Panc1 (cell line): Measurements from ENCODE around the gene RAB22A. TPM values are rescaled to one million over a fixed set of nuclear protein-coding genes. Genes with fewer than 3 reads are reported as not detected.
A peak's percentile ranks its signal among the peaks of the same experiment; 100 is the strongest.

Experiments used
- ATAC-seq: fragments of 200-7000 bp; cut with Tn5 transposase; 2 replicates; pipeline ENCODE4 v1.9.1; 2020; ENCODE audit warnings: mild to moderate bottlenecking, moderate library complexity
- BruUV-seq: library from RNA; stranded (reverse); fragments of 400-500 nt; replicated peaks from 2 replicates; lab custom pipeline; 2021; lab: Mats Ljungman, UMichigan
- CTCF ChIA-PET: fragments of 300-600 bp; sonication (Branson Sonifier 250); formaldehyde crosslinking; loops from one replicate; lab custom pipeline; 2022; ENCODE audit warnings: antibody characterized with exemption; lab: Charles Lee
- POLR2A ChIA-PET: fragments of 300-600 bp; sonication (Branson Sonifier 250); formaldehyde crosslinking; loops from one replicate; lab custom pipeline; 2022; ENCODE audit warnings: antibody characterized with exemption; lab: Charles Lee
- DNase-seq: peaks from one replicate; pipeline ENCODE4 v3.0.0-alpha.2; 2010; ENCODE audit warnings: low read depth, low spot score
- H3K27ac ChIP-seq: 2 replicates; pipeline ENCODE4 v1.5.1; 2011; ENCODE audit warnings: mild to moderate bottlenecking, low read length, inconsistent platforms
- H3K27me3 ChIP-seq: fragments of 200-500 bp; sonication (Bioruptor generic); 2 replicates; pipeline ENCODE4 v1.6.0; 2014; ENCODE audit warnings: low read length, inconsistent platforms; ENCODE audit not compliant: control insufficient read depth, insufficient read depth
- H3K36me3 ChIP-seq: fragments of 200-500 bp; sonication (Bioruptor generic); 2 replicates; pipeline ENCODE4 v1.5.1; 2014; ENCODE audit warnings: inconsistent platforms, mild to moderate bottlenecking, low read length, moderate library complexity; ENCODE audit not compliant: control insufficient read depth, insufficient read depth
- H3K4me1 ChIP-seq: 2 replicates; pipeline ENCODE4 v1.5.1; 2011; ENCODE audit warnings: inconsistent platforms, mild to moderate bottlenecking, low read length, moderate library complexity; ENCODE audit not compliant: control insufficient read depth, insufficient read depth
- H3K4me3 ChIP-seq, 2 experiments: 2 replicates each; pipeline ENCODE4 v1.5.1; 2011 to 2012; ENCODE audit warnings: low read depth in 2 of 2, low read length in 2 of 2, mild to moderate bottlenecking in 2 of 2, inconsistent platforms in 1 of 2, moderate library complexity in 1 of 2
- H3K9me3 ChIP-seq: fragments of 200-500 bp; sonication (Bioruptor generic); 2 replicates; pipeline ENCODE4 v1.5.1; 2014; ENCODE audit warnings: low read depth, mild to moderate bottlenecking, inconsistent platforms, low read length, moderate library complexity; ENCODE audit not compliant: control insufficient read depth, insufficient read depth
- CTCF ChIP-seq: fragments of 450-650 bp; IDR thresholded peaks from 2 replicates; pipeline ENCODE4 v1.5.1; 2017; ENCODE audit warnings: mild to moderate bottlenecking
- POLR2AphosphoS5 ChIP-seq: IDR thresholded peaks from 2 replicates; pipeline ENCODE4 v1.6.1; 2012; ENCODE audit warnings: mild to moderate bottlenecking, low read depth, low read length, moderate library complexity
- REST ChIP-seq, 2 experiments: IDR thresholded peaks; 2 replicates each; pipeline ENCODE4 v1.6.1; 2011 to 2012; ENCODE audit warnings: low read depth in 2 of 2, control low read depth in 1 of 2, low read length in 1 of 2, mild to moderate bottlenecking in 1 of 2, moderate library complexity in 1 of 2; ENCODE audit not compliant: insufficient read depth in 1 of 2
- SIN3A ChIP-seq: IDR thresholded peaks from 2 replicates; pipeline ENCODE4 v1.6.1; 2012; ENCODE audit warnings: low read depth, mild to moderate bottlenecking, low read length, moderate library complexity, borderline replicate concordance; ENCODE audit not compliant: insufficient read depth
- TCF7L2 ChIP-seq: IDR thresholded peaks from 2 replicates; pipeline ENCODE4 v1.6.1; 2011; ENCODE audit warnings: mild to moderate bottlenecking, low read depth, low read length, inconsistent platforms
- in situ Hi-C: cut with HindIII; loops from 2 replicates; pipeline ENCODE4 v1.10.0; 2016; ENCODE audit warnings: low sequenced_read_pairs, low pct_unique_long_range_greater_than_20kb
- intact Hi-C: fragments of 100-400 bp; cut with micrococcal nuclease; formaldehyde crosslinking; loops from one replicate; pipeline ENCODE4 v1.10.0; 2022; ENCODE audit not compliant: unreplicated experiment
- total RNA-seq: library from RNA; stranded (reverse); gene quantifications from one replicate; pipeline ENCODE4 v1.2.1, GENCODE V29; 2021; ENCODE audit not compliant: unreplicated experiment

RAB22A gene
- total RNA-seq, 1 experiment from 2014 or later: 21.1 TPM

DNA sequence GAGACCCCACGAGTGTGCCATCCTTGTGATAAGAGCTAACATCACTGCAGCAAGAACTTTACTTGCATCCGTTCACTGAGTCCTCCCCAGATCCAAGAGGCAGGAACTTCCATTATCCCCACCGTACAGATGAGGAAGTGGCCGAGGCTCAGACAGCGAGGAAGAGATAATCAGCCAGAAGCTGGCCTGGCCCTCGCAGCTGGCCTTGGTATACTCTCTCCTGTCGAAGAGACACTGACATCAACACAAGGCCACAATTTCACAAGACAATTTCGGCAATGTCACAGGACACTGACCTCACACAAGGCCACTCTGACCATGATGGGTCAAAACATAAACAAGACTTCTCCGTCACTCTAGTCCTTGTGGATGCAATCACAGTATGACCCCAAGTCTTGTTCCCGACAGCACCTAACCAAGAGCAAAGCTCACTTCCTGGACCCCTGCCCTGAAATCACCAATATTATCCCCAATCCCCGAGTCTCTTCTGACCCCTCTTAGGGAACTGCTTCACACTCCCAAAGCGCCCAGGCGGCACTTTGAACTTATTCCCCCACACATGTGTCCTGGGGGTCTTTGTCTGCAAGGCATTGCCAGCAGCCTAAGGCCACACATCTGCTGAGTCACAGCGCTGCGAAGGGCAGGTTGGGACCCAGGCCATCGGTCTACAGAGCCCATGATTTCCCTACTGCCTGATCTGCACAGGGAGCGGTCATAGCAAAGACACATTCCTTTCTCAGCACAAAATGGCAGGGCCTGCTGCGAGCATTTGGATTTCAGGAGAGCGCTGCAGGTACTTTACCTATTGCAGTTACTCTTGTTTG lies 64.7 kb downstream of the RAB22A start:
- intact Hi-C loops (no loop called here), in situ Hi-C loops (no loop called here)
- Histone ChIP-seq H3K27me3 (no peaks in the 10 kb centered on the region), H3K36me3 (no peaks in the 10 kb centered on the region), H3K27ac (no peak overlapping the region), H3K4me3 (no peak overlapping the region), H3K9me3 (no peaks in the 10 kb centered on the region), H3K4me1 (no peaks in the 10 kb centered on the region)
- BruUV-seq: no TSS peak
- no peak for DNase-seq
- CTCF ChIA-PET: no interaction called here
- ATAC-seq: peak; percentile 45; the same call in 1 of the 2 replicates
- no peak for TF ChIP-seq TCF7L2
- TF ChIP-seq REST (IDR thresholded peaks at IDR 0.05; ENCODE audit: insufficient read depth in 1 of 2, low read depth in 2 of 2, low read length in 1 of 2): no peak
- no peak for TF ChIP-seq CTCF
- no peak for TF ChIP-seq SIN3A
- TF ChIP-seq POLR2AphosphoS5: no peak
- POLR2A ChIA-PET: interaction anchor here (0.6 kb wide), 1 partner anchor 153 kb away, joined by 3 read pairs; no protein-coding TSS in a partner anchor

GRCh38 chr20:58374906-58375758 lies 65.6 kb downstream of the RAB22A start:
- BruUV-seq: no TSS peak
- in situ Hi-C loops: no loop called here
- POLR2A ChIA-PET: interaction anchor here (0.6 kb wide), 2 partner anchors 32 to 154 kb away, joined by 3 to 8 read pairs; no protein-coding TSS in a partner anchor

More at GRCh38 chr20:58374906-58375758, 65.6 kb downstream of the RAB22A start:
- Histone ChIP-seq H3K27ac (no peak overlapping the region), H3K9me3 (no peaks in the 10 kb centered on the region), H3K4me3 (no peak overlapping the region), H3K27me3 (no peaks in the 10 kb centered on the region), H3K36me3 (no peaks in the 10 kb centered on the region), H3K4me1 (no peaks in the 10 kb centered on the region)
- CTCF ChIA-PET: no interaction called here
- DNase-seq: no peak
- intact Hi-C loops: no loop called here
- no peak for ATAC-seq
- TF ChIP-seq SIN3A (no peak), TCF7L2 (no peak), POLR2AphosphoS5 (no peak), CTCF (no peak), REST (IDR thresholded peaks at IDR 0.05; ENCODE audit: insufficient read depth in 1 of 2, low read depth in 2 of 2, low read length in 1 of 2) (no peak)
